HCT116 (cell line): ENCODE measurements around the gene EEF1E1. TPM values are rescaled to one million over a fixed set of nuclear protein-coding genes. Genes with fewer than 3 reads are reported as not detected.

ENCODE experiments used
- ATAC-seq: fragments of 200-7000 bp; cut with Tn5 transposase; 2 replicates; pipeline ENCODE4 v1.9.1; 2020; ENCODE audit warnings: mild to moderate bottlenecking, moderate library complexity
- BruUV-seq: library from RNA; stranded (reverse); fragments of 400-500 nt; replicated peaks from 2 replicates; lab custom pipeline; 2021; lab: Mats Ljungman, UMichigan
- CTCF ChIA-PET: fragments of 300-600 bp; sonication (Branson Sonifier 250); formaldehyde crosslinking; loops from one replicate; lab custom pipeline; 2021; ENCODE audit warnings: antibody characterized with exemption; lab: Charles Lee
- POLR2A ChIA-PET: fragments of 300-600, 350-600 bp; sonication (Branson Sonifier 250); formaldehyde crosslinking; loops from one replicate; lab custom pipeline; 2021; ENCODE audit warnings: antibody characterized with exemption; lab: Charles Lee
- RAD21 ChIA-PET, 2 experiments: fragments of 300-600 bp; sonication (Branson Sonifier 250); formaldehyde crosslinking; loops; one replicate each; lab custom pipeline; 2023; ENCODE audit warnings: low total read pairs in 2 of 2; ENCODE audit not compliant: uncharacterized antibody in 2 of 2, unreplicated experiment in 2 of 2, low non-redundant PET in 1 of 2; lab: Charles Lee
- DNase-seq: peaks from one replicate; pipeline ENCODE4 v3.0.0-alpha.2; 2010; ENCODE audit warnings: low read depth, low spot score
- H2AFZ ChIP-seq: fragments of 200-600 bp; shearing (Covaris generic), sonication (generic); 2 replicates; pipeline ENCODE4 v1.6.1; 2017; ENCODE audit warnings: low read depth, mixed run types, mixed read lengths, antibody characterized with exemption, low read length; ENCODE audit not compliant: poor library complexity, severe bottlenecking
- H3K27ac ChIP-seq: 2 replicates; pipeline ENCODE4 v1.5.1; 2012; ENCODE audit warnings: low read depth, low read length
- H3K27me3 ChIP-seq: fragments of 200-600 bp; sonication (generic); 2 replicates; pipeline ENCODE4 v1.6.1; 2016; ENCODE audit warnings: mixed run types, low read length, mixed read lengths; ENCODE audit not compliant: insufficient read depth
- H3K36me3 ChIP-seq, 2 experiments: fragments of 200-500 bp in 1 of 2; fragments of 200-600 bp in 1 of 2; sonication (Bioruptor generic) in 1 of 2; sonication (generic) in 1 of 2; 2 replicates each; pipeline versions ENCODE4 v1.5.1 to v1.6.1; 2014 to 2016; ENCODE audit warnings: low read length in 2 of 2, inconsistent platforms in 1 of 2, mixed read lengths in 1 of 2, mixed run types in 1 of 2; ENCODE audit not compliant: insufficient read depth in 2 of 2, control insufficient read depth in 1 of 2
- H3K4me1 ChIP-seq, 2 experiments: fragments of 200-600 bp in 1 of 2; sonication (generic) in 1 of 2; 2 replicates each; pipeline versions ENCODE4 v1.5.1 to v1.6.1; 2012 to 2017; ENCODE audit warnings: low read length in 2 of 2, inconsistent platforms in 1 of 2, mild to moderate bottlenecking in 1 of 2, mixed read lengths in 1 of 2, mixed run types in 1 of 2, moderate library complexity in 1 of 2; ENCODE audit not compliant: insufficient read depth in 2 of 2, control insufficient read depth in 1 of 2
- H3K4me2 ChIP-seq: fragments of 200-600 bp; sonication (generic); 2 replicates; pipeline ENCODE4 v1.6.1; 2017; ENCODE audit warnings: mixed run types, low read length, mixed read lengths
- H3K4me3 ChIP-seq, 2 experiments: fragments of 200-600 bp in 1 of 2; sonication (generic) in 1 of 2; replicated peaks in 1 of 2; 2 replicates each; pipeline ENCODE4 v1.5.1; 2011 to 2016; ENCODE audit warnings: low read length in 2 of 2, control low read depth in 1 of 2, low read depth in 1 of 2, mild to moderate bottlenecking in 1 of 2, mixed read lengths in 1 of 2, mixed run types in 1 of 2
- H3K79me2 ChIP-seq: fragments of 200-600 bp; sonication (generic); 2 replicates; pipeline ENCODE4 v1.6.1; 2017; ENCODE audit warnings: mild to moderate bottlenecking, mixed run types, low read length, moderate library complexity, mixed read lengths; ENCODE audit not compliant: insufficient read depth
- H3K9ac ChIP-seq: fragments of 200-600 bp; sonication (generic); 2 replicates; pipeline ENCODE4 v1.6.1; 2016; ENCODE audit warnings: low read length, mixed read lengths
- H3K9me2 ChIP-seq: fragments of 200-600 bp; sonication (generic), shearing (Covaris generic); 2 replicates; pipeline ENCODE4 v1.6.1; 2017; ENCODE audit warnings: mixed run types, mild to moderate bottlenecking, moderate library complexity; ENCODE audit not compliant: insufficient read depth
- H3K9me3 ChIP-seq, 2 experiments: fragments of 200-500 bp in 1 of 2; fragments of 200-600 bp in 1 of 2; sonication (Bioruptor generic) in 1 of 2; sonication (generic) in 1 of 2; 2 replicates each; pipeline ENCODE4 v1.6.1; 2014 to 2017; ENCODE audit warnings: low read length in 2 of 2, mixed read lengths in 2 of 2, inconsistent platforms in 1 of 2, low read depth in 1 of 2, mild to moderate bottlenecking in 1 of 2, mixed run types in 1 of 2, moderate library complexity in 1 of 2; ENCODE audit not compliant: control insufficient read depth in 1 of 2, insufficient read depth in 1 of 2
- H4K20me1 ChIP-seq: fragments of 200-600 bp; sonication (generic), shearing (Covaris generic); 2 replicates; pipeline ENCODE4 v1.6.1; 2017; ENCODE audit warnings: mixed run types, mild to moderate bottlenecking, moderate library complexity; ENCODE audit not compliant: insufficient read depth
- CBX3 ChIP-seq: IDR thresholded peaks from 2 replicates; pipeline ENCODE4 v1.6.1; 2012; ENCODE audit warnings: low read depth
- ELF1 ChIP-seq: IDR thresholded peaks from 2 replicates; pipeline ENCODE4 v1.6.1; 2012; ENCODE audit warnings: low read depth, borderline replicate concordance
- EZH2 ChIP-seq: fragments of 200-600 bp; sonication (generic); IDR thresholded peaks from 2 replicates; pipeline ENCODE4 v1.6.1; 2017; ENCODE audit warnings: antibody characterized with exemption, mixed run types
- FOSL1 ChIP-seq: IDR thresholded peaks from 2 replicates; pipeline ENCODE4 v1.6.1; 2012; ENCODE audit warnings: low read depth
- JUND ChIP-seq: IDR thresholded peaks from 2 replicates; pipeline ENCODE4 v1.6.1; 2012
- SIN3A ChIP-seq: IDR thresholded peaks from 2 replicates; pipeline ENCODE4 v1.6.1; 2012; ENCODE audit warnings: low read depth
- TCF7L2 ChIP-seq: IDR thresholded peaks from 2 replicates; pipeline ENCODE4 v1.7.0; 2011; ENCODE audit warnings: borderline replicate concordance, inconsistent platforms; ENCODE audit not compliant: insufficient read depth, insufficient read length; ENCODE audit errors: extremely low read depth
- YY1 ChIP-seq: IDR thresholded peaks from 2 replicates; pipeline ENCODE4 v1.6.1; 2011; ENCODE audit warnings: low read length, low read depth, moderate library complexity, mild to moderate bottlenecking; ENCODE audit not compliant: insufficient replicate concordance; ENCODE audit errors: extremely low read depth
- ZFX ChIP-seq: fragments of 450-650 bp; IDR thresholded peaks from 2 replicates; pipeline ENCODE4 v1.6.1; 2017
- intact Hi-C: fragments of 100-400 bp; cut with micrococcal nuclease; formaldehyde crosslinking; loops from 2 replicates; pipeline ENCODE4 v1.10.0; 2022
- total RNA-seq: library from RNA; stranded (reverse); gene quantifications from one replicate; pipeline ENCODE4 v1.2.1, GENCODE V29; 2021; ENCODE audit not compliant: unreplicated experiment
- TF ChIP-seq, protein P1 (sequence below): IDR thresholded peaks from 2 replicates; pipeline ENCODE4 v1.6.1; 2012
- TF ChIP-seq, protein P2 (sequence below): IDR thresholded peaks from 2 replicates; pipeline ENCODE4 v1.6.1; 2012; ENCODE audit warnings: low read depth

The EEF1E1 gene
- total RNA-seq, 1 experiment from 2014 or later = 69.7 TPM

DNA sequence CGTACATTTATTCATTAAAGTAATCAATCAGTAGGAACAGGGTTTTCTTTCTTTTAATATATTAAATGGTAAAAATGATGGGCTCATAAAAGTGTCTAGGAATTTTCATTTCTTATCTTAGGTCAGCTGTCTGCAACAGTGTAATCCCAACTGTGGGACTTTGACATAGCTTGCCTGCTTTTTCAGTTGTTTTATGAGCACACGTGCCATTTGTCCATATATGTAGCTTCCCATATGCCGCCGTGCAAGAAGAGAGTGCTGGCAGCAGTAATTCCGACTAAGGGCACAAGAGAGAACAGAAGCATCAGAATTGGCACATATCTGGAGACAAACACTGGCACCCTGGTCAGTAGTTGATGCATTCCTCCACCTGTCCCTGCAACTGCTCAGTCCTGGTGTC is 20.9 kb upstream of the EEF1E1 start:
- no peak overlapping the region for H2AFZ ChIP-seq
- no peaks in the 10 kb centered on the region for H3K9me2 ChIP-seq
- POLR2A ChIA-PET = no interaction called here
- H3K9ac ChIP-seq = no peak overlapping the region
- H3K4me3 ChIP-seq = no peak overlapping the region
- no peak overlapping the region for H3K27ac ChIP-seq
- RAD21 ChIA-PET = no interaction called here
- no peaks in the 10 kb centered on the region for H3K27me3 ChIP-seq
- DNase-seq (no peak), ATAC-seq (no peak)
- H3K9me3 ChIP-seq = no peaks in the 10 kb centered on the region
- peaks cover 3 to 8% of the 10 kb centered on the region in 2 experiments; a peak in 2 of 4 replicates for H3K4me1 ChIP-seq
- no peak overlapping the region for H3K4me2 ChIP-seq
- intact Hi-C loops = no loop called here
- no TSS peak for BruUV-seq
- H4K20me1 ChIP-seq = no peaks in the 10 kb centered on the region
- TF ChIP-seq YY1 (no peak), FOSL1 (no peak), CBX3 (no peak), EZH2 (no peak), JUND (no peak), ELF1 (no peak), SIN3A (no peak), TCF7L2 (no peak), ZFX (no peak)
- TF ChIP-seq, protein P1, sequence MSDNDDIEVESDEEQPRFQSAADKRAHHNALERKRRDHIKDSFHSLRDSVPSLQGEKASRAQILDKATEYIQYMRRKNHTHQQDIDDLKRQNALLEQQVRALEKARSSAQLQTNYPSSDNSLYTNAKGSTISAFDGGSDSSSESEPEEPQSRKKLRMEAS = no peak
- TF ChIP-seq, protein P2, sequence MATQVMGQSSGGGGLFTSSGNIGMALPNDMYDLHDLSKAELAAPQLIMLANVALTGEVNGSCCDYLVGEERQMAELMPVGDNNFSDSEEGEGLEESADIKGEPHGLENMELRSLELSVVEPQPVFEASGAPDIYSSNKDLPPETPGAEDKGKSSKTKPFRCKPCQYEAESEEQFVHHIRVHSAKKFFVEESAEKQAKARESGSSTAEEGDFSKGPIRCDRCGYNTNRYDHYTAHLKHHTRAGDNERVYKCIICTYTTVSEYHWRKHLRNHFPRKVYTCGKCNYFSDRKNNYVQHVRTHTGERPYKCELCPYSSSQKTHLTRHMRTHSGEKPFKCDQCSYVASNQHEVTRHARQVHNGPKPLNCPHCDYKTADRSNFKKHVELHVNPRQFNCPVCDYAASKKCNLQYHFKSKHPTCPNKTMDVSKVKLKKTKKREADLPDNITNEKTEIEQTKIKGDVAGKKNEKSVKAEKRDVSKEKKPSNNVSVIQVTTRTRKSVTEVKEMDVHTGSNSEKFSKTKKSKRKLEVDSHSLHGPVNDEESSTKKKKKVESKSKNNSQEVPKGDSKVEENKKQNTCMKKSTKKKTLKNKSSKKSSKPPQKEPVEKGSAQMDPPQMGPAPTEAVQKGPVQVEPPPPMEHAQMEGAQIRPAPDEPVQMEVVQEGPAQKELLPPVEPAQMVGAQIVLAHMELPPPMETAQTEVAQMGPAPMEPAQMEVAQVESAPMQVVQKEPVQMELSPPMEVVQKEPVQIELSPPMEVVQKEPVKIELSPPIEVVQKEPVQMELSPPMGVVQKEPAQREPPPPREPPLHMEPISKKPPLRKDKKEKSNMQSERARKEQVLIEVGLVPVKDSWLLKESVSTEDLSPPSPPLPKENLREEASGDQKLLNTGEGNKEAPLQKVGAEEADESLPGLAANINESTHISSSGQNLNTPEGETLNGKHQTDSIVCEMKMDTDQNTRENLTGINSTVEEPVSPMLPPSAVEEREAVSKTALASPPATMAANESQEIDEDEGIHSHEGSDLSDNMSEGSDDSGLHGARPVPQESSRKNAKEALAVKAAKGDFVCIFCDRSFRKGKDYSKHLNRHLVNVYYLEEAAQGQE = no peak
- no peaks in the 10 kb centered on the region for H3K79me2 ChIP-seq
- no peaks in the 10 kb centered on the region for H3K36me3 ChIP-seq
- CTCF ChIA-PET = interaction anchor here (1.0 kb wide), 1 partner anchor 96 kb away, joined by 3 read pairs; no protein-coding TSS in a partner anchor
